Omental fat pad (tissue), 4 donors: ENCODE data around the gene MYO3A. TPM values are rescaled to one million over a fixed set of nuclear protein-coding genes. Genes with fewer than 3 reads are reported as not detected.
"Not testable (repeated sequence)": the region's sequence is repeated elsewhere in the genome, so short reads cannot be mapped to it uniquely, and the experiment has no call there.

Source experiments
- ATAC-seq: fragments of 150-250 bp; one replicate; pipeline ENCODE4 v1.9.1; 2016; ENCODE audit warnings: mild to moderate bottlenecking, moderate library complexity; ENCODE audit not compliant: low FRiP score
- DNase-seq: peaks from one replicate; pipeline ENCODE4 v3.0.0-alpha.2; 2019; ENCODE audit warnings: low spot score
- CTCF ChIP-seq, 3 donors: fragments of 450-650 bp; IDR thresholded peaks; one replicate each; pipeline ENCODE4 v1.5.1; 2016 to 2017; ENCODE audit warnings: antibody characterized with exemption in 3 of 3, mild to moderate bottlenecking in 3 of 3, moderate library complexity in 2 of 3
- total RNA-seq, 4 donors: library from RNA; depleted of rRNA; stranded (reverse); fragments of >200 nt; gene quantifications; one replicate each; pipeline ENCODE4 v1.1.0, GENCODE V29; 2016

The MYO3A gene
- total RNA-seq, 4 donors from 2014 or later: 0.32 to 1.6 (median 0.50) TPM; not detected in 1

- ATAC-seq (no peak), DNase-seq (no peak)
- TF ChIP-seq CTCF (IDR thresholded peaks at IDR 0.05): no peak
Observed at GRCh38 chr10:26044141-26044749, 110.2 kb downstream of the MYO3A start.

GRCh38 chr10:26046073-26046700, 112.2 kb downstream of the MYO3A start:
- DNase-seq: no peak
- no peak for TF ChIP-seq CTCF (IDR thresholded peaks at IDR 0.05)
- no peak for ATAC-seq

GRCh38 chr10:26048756-26049155, 114.7 kb downstream of the MYO3A start:
- ATAC-seq (no peak), DNase-seq (no peak)
- no peak for TF ChIP-seq CTCF (IDR thresholded peaks at IDR 0.05)

GRCh38 chr10:26052326-26052725, 118.3 kb downstream of the MYO3A start:
- no peak for TF ChIP-seq CTCF (IDR thresholded peaks at IDR 0.05)
- ATAC-seq (no peak), DNase-seq (no peak)

- no peak for TF ChIP-seq CTCF (IDR thresholded peaks at IDR 0.05)
- no peak for ATAC-seq
- no peak for DNase-seq
Observed at GRCh38 chr10:26057466-26057865, 123.4 kb downstream of the MYO3A start.

- no peak for TF ChIP-seq CTCF (IDR thresholded peaks at IDR 0.05)
- ATAC-seq (no peak), DNase-seq (no peak)
Observed at GRCh38 chr10:26064106-26064505, 130.1 kb downstream of the MYO3A start.

GRCh38 chr10:26067680-26068079, 133.7 kb downstream of the MYO3A start:
- DNase-seq (no peak), ATAC-seq (no peak)
- no peak for TF ChIP-seq CTCF (IDR thresholded peaks at IDR 0.05)

- ATAC-seq, DNase-seq: not testable (repeated sequence)
Observed at GRCh38 chr10:26080971-26081370, 146.9 kb downstream of the MYO3A start.
